Prostate gland (tissue), 2 donors: ENCODE results near the gene DHPS.

ENCODE experiments used
- POLR2A ChIP-seq: fragments of 450-650 bp; IDR thresholded peaks from one replicate; pipeline ENCODE4 v1.6.1; 2016; ENCODE audit warnings: antibody characterized with exemption, mild to moderate bottlenecking
- POLR2AphosphoS5 ChIP-seq: sonication (generic); formaldehyde crosslinking; IDR thresholded peaks from one replicate; pipeline ENCODE4 v1.6.1; 2017; ENCODE audit warnings: antibody characterized with exemption
- TF ChIP-seq, protein P1 (sequence below), 4 experiments: fragments of 200-600 bp in 2 of 4; fragments of 450-650 bp in 2 of 4; sonication (generic) in 2 of 4; IDR thresholded peaks; 1 replicate in 3 of 4; 2 replicates in 1 of 4; pipeline ENCODE4 v1.5.1; 2016 to 2019; ENCODE audit warnings: antibody characterized with exemption in 4 of 4, mild to moderate bottlenecking in 2 of 4, moderate library complexity in 2 of 4

- TF ChIP-seq POLR2A (no peak), POLR2AphosphoS5 (no peak)
- TF ChIP-seq, protein P1, sequence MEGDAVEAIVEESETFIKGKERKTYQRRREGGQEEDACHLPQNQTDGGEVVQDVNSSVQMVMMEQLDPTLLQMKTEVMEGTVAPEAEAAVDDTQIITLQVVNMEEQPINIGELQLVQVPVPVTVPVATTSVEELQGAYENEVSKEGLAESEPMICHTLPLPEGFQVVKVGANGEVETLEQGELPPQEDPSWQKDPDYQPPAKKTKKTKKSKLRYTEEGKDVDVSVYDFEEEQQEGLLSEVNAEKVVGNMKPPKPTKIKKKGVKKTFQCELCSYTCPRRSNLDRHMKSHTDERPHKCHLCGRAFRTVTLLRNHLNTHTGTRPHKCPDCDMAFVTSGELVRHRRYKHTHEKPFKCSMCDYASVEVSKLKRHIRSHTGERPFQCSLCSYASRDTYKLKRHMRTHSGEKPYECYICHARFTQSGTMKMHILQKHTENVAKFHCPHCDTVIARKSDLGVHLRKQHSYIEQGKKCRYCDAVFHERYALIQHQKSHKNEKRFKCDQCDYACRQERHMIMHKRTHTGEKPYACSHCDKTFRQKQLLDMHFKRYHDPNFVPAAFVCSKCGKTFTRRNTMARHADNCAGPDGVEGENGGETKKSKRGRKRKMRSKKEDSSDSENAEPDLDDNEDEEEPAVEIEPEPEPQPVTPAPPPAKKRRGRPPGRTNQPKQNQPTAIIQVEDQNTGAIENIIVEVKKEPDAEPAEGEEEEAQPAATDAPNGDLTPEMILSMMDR (IDR thresholded peaks at IDR 0.05): no peak
Measured at GRCh38 chr19:12641456-12641855, 40.2 kb downstream of the DHPS start.
